Heart right ventricle (tissue), 16 donors: ENCODE data around the gene DOHH. TPM values are rescaled to one million over a fixed set of nuclear protein-coding genes. Genes with fewer than 3 reads are reported as not detected.
"Not testable (repeated sequence)": the region's sequence is repeated elsewhere in the genome, so short reads cannot be mapped to it uniquely, and the experiment has no call there.

Experiments used
- ATAC-seq, 8 donors: fragments of 200-7000 bp; cut with Tn5 transposase; one replicate each; pipeline ENCODE4 v1.9.1; 2020; ENCODE audit warnings: mild to moderate bottlenecking in 8 of 8, moderate library complexity in 8 of 8, moderate number of reproducible peaks in 1 of 8
- DNase-seq, 2 donors: peaks; one replicate each; pipeline ENCODE4 v3.0.0-alpha.2; 2020
- H3K27ac ChIP-seq, 10 donors: fragments of 200-600 bp; sonication (generic) in 2 of 10; one replicate each; pipeline versions ENCODE4 v1.5.0 to v1.8.0; 2020 to 2022; ENCODE audit warnings: mild to moderate bottlenecking in 3 of 10
- H3K27me3 ChIP-seq, 7 donors: fragments of 200-600 bp; one replicate each; pipeline ENCODE4 v1.8.0; 2021 to 2022; ENCODE audit warnings: mild to moderate bottlenecking in 2 of 7
- H3K36me3 ChIP-seq, 9 donors: fragments of 200-600 bp; sonication (generic) in 1 of 9; one replicate each; pipeline versions ENCODE4 v1.5.0 to v1.8.0; 2020 to 2022; ENCODE audit warnings: mild to moderate bottlenecking in 2 of 9
- H3K4me1 ChIP-seq, 9 donors: fragments of 200-600 bp; sonication (generic) in 1 of 9; one replicate each; pipeline versions ENCODE4 v1.5.0 to v1.8.0; 2020 to 2022; ENCODE audit warnings: mild to moderate bottlenecking in 4 of 9
- H3K4me3 ChIP-seq, 10 donors: fragments of 200-600 bp; sonication (generic) in 2 of 10; one replicate each; pipeline versions ENCODE4 v1.5.0 to v1.8.0; 2020 to 2022; ENCODE audit warnings: mild to moderate bottlenecking in 7 of 10, moderate library complexity in 2 of 10
- H3K9me3 ChIP-seq, 11 donors: fragments of 200-600 bp in 10 of 11; sonication (generic) in 2 of 11; one replicate each; pipeline versions ENCODE4 v1.5.0 to v1.8.0; 2013 to 2022; ENCODE audit warnings: mild to moderate bottlenecking in 2 of 11, control low read depth in 1 of 11, moderate library complexity in 1 of 11
- CTCF ChIP-seq, 9 donors: fragments of 200-600 bp; sonication (generic) in 2 of 9; IDR thresholded peaks; one replicate each; pipeline versions ENCODE4 v1.5.0 to v1.8.0; 2021 to 2022; ENCODE audit warnings: antibody characterized with exemption in 9 of 9, mild to moderate bottlenecking in 5 of 9, moderate library complexity in 1 of 9
- WGBS, 2 donors: extraction: QIAGEN DNeasy Blood & Tissue Kit; methylation state at CpG; one replicate each; pipeline ENCODE4 v1.1.7; 2013; ENCODE audit warnings: inconsistent platforms in 1 of 2; 5-methylcytosine and 5-hydroxymethylcytosine counted together
- intact Hi-C, 10 donors: fragments of 100-400 bp; cut with DNase I; formaldehyde crosslinking; loops; one replicate each; pipeline versions ENCODE4 v1.11.1 to v1.14.2; 2022
- polyA plus RNA-seq, 2 donors: library from polyadenylated mRNA; stranded (reverse); fragments of 200-250 nt; gene quantifications; one replicate each; pipeline ENCODE4 v1.2.3, GENCODE V29; 2013
- total RNA-seq, 10 donors: library from RNA; stranded (reverse); fragmentation: NEBNext Ultra II Directional in 3 of 10; extraction: Animal tissue kit (Norgen Biotek cat#: 25700) in 3 of 10; gene quantifications; one replicate each; pipeline versions ENCODE4 v1.2.1 to v1.2.4, GENCODE V29; 2021 to 2023
- donor health status: Arrhythmogenic right ventricular cardiomyopathy.
- donor health status: ischemic (EF 13 %, LVEDD 7.1; RV severe dilation, severe dysfunction).
- donor health status: healthy with polysubstance abuse.
- donor health status: DM: no; HTN: yes; CAD: no.
- donor health status: DM: no; HTN: no; CAD: no.
- donor health status: ischemic (EF 25% LVEDD 6.9; RV normal size, moderate dysfunction).
- donor health status: ischemic (EF 25% LVEDD 5.7; RV mildly dilated, moderate dysfunction).
- donor health status: healthy.
- donor health status: DM: yes; HTN: yes; CAD: no.
- donor health status: Ischemic cardiomyopathy.
- donor health status: ischemic (EF 35%, LVEDD 5.7; RV mildly dilated, moderate dysfunction).
- donor health status: nonischemic (EF 11% LVEDD 7.7; RV severe dilation, severe dysfunction).
- donor health status: DM: yes; HTN: yes; CAD: no.
- donor health status: PGD.
- donor health status: ischemic (EF 29% LVEDD 5.4; RV normal size, mild dysfunction).
- donor health status: nonischemic (EF 23%, LVEDD 6.1; RV moderate dilation, normal function).

Gene DOHH
- total and polyA plus RNA-seq, 12 donors, result 7.2 to 30.4 (median 10.3) TPM

DNA sequence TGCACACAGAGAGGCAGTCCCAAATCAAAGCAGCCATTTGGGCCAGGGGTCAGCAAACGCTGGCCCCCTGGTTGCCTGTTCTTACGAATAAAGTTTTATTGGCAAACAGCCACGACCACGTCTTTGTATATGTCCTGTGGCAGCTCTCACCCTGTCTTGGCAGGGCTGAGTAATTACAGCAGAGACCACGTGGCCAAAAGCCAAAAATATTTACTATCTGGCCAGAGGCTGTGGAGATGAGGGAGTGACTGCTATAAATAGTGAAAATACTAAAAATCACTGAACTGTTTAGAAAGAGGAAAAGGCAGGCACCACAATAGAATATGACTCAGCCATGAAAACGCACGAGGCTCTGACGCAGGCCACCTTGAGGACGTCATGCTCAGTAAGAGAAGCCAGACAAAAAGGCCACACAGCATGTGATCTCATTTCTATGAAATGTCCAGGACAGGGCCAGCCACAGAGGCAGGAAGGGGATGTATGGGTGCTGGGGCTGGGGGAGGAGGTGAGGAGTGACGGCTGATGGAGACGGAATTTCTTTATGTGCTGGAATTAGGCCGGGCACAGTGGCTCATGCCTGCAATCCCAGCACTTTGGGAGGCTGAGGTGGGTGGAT is 49.6 kb downstream of the DOHH start:
- 12 to 15% methylated on average over 12 of the region's 12 CpGs for WGBS, 2 donors
- H3K36me3 ChIP-seq, result peaks cover 4 to 94% (median 55%) of the 10 kb centered on the region in 9 donors
- H3K27ac ChIP-seq, result peak overlapping the region; percentile 28 to 87 (median 82)
- ATAC-seq (peak; percentile 39 to 94 (median 90)), DNase-seq (peak in 1 of 2 donors; percentile 71)
- H3K4me1 ChIP-seq, result peaks cover 4 to 18% (median 15%) of the 10 kb centered on the region in 9 donors
- intact Hi-C loops, result no loop called here
- no peak for TF ChIP-seq CTCF (IDR thresholded peaks at IDR 0.05)
- no peaks in the 10 kb centered on the region for H3K27me3 ChIP-seq
- H3K9me3 ChIP-seq, result no peaks in the 10 kb centered on the region
- H3K4me3 ChIP-seq, result no peak overlapping the region

GRCh38 chr19:3448616-3449334 is 51.7 kb downstream of the DOHH start:
- H3K4me1 ChIP-seq, result peaks cover 14 to 40% (median 34%) of the 10 kb centered on the region in 9 donors
- 92 to 95% methylated on average over 28 of the region's 28 CpGs for WGBS, 2 donors
- no peak for TF ChIP-seq CTCF (IDR thresholded peaks at IDR 0.05)

DNA sequence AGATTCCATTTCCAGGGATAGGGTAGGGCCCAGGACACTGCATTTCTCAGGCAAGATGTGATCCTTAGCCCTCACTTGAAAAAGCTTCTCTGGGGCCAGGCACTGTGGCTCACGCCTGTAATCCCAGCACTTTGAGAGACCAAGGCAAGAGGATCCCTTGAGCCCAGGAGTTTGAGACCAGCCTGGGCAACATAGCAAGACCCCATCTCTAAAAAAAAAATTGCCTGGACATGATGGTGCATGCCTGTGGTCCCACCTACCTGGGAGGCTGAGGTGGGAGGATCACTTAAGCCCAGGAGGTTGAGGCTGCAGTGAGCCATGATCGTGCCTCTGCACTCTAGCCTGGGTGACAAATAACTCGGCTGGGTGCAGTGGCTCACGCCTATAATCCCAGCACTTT is 53.8 kb downstream of the DOHH start:
- DNase-seq, H3K4me3 ChIP-seq, H3K27me3 ChIP-seq, ATAC-seq, intact Hi-C loops, H3K9me3 ChIP-seq: not testable (repeated sequence)
- 95% methylated on average over 4 of the region's 4 CpGs for WGBS, 2 donors
- Histone ChIP-seq H3K4me1 (peaks cover 15 to 55% (median 37%) of the 10 kb centered on the region in 9 donors), H3K27ac (peak overlapping the region in 3 of 10 donors; percentile 35 to 82 (median 46)), H3K36me3 (peaks cover 0 to 88% (median 15%) of the 10 kb centered on the region in 9 donors)

More at GRCh38 chr19:3448616-3449334, 51.7 kb downstream of the DOHH start:
- Histone ChIP-seq H3K4me3 (no peak overlapping the region), H3K27ac (peak overlapping the region in 3 of 10 donors; percentile 2 to 35 (median 19)), H3K9me3 (no peaks in the 10 kb centered on the region), H3K36me3 (peaks cover 0 to 89% (median 34%) of the 10 kb centered on the region in 9 donors), H3K27me3 (no peaks in the 10 kb centered on the region)
- DNase-seq, result no peak
- no peak for ATAC-seq
- intact Hi-C loops, result no loop called here

DNA sequence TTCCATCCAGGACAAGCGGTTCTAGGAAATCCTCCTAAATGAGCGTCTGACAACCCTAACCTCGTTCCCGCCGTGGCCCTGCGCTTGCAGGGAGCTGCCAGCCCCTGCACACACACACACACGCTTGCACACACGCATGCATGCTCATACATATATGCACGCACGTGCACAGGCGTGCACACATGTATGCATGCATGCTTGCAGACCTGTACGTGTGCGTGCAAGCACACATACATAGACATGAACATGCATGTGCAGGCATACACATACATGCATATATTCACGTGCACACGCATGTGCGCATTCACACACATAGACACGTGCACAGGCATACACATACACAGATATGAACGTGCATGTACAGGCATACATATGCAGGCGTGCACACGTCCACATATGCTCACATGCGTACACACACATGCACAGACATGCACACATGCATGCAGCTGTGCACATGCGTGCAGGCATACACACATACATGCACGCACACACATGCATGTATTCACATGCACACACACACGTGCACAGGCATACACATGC is 55.7 kb downstream of the DOHH start:
- H3K27me3 ChIP-seq, result no peaks in the 10 kb centered on the region
- peak overlapping the region in 5 of 10 donors; percentile 41 to 83 (median 71) for H3K27ac ChIP-seq
- H3K9me3 ChIP-seq, result no peaks in the 10 kb centered on the region
- H3K4me1 ChIP-seq, result peaks cover 15 to 57% (median 33%) of the 10 kb centered on the region in 9 donors
- ATAC-seq (peak in 1 of 8 donors; percentile 3), DNase-seq (no peak)
- peaks cover 0 to 87% (median 10%) of the 10 kb centered on the region in 9 donors for H3K36me3 ChIP-seq
- intact Hi-C loops, result no loop called here
- no peak for TF ChIP-seq CTCF (IDR thresholded peaks at IDR 0.05)
- 52 to 59% methylated on average over 24 of the region's 24 CpGs for WGBS, 2 donors
- H3K4me3 ChIP-seq, result peak overlapping the region in 2 of 10 donors; percentile 11 to 28
